IMR-90 (cell line): ENCODE results near the gene SMIM33. TPM values are rescaled to one million over a fixed set of nuclear protein-coding genes. Genes with fewer than 3 reads are reported as not detected.
A peak's percentile ranks its signal among the peaks of the same experiment; 100 is the strongest.

ENCODE experiments used
- ATAC-seq: fragments of 200-7000 bp; cut with Tn5 transposase; 2 replicates; pipeline ENCODE4 v1.9.1; 2020; ENCODE audit warnings: low read depth, mild to moderate bottlenecking, moderate library complexity
- BruUV-seq: library from RNA; stranded (reverse); fragments of 400-500 nt; replicated peaks from 2 replicates; lab custom pipeline; 2021; lab: Mats Ljungman, UMichigan
- CTCF ChIA-PET: fragments of 300-600 bp; formaldehyde crosslinking; extraction: SDS; loops from one replicate; lab custom pipeline; 2021; ENCODE audit warnings: antibody characterized with exemption; lab: Yijun Ruan, JAX
- POLR2A ChIA-PET: fragments of 300-600 bp; sonication (Branson Sonifier 250); formaldehyde crosslinking; loops from one replicate; lab custom pipeline; 2022; ENCODE audit warnings: antibody characterized with exemption; ENCODE audit not compliant: unreplicated experiment; lab: Charles Lee
- DNase-seq: peaks from one replicate; pipeline ENCODE4 v3.0.0; 2013
- H2AFZ ChIP-seq: replicated peaks from 2 replicates; pipeline ENCODE3; 2013; ENCODE audit warnings: low read length, mild to moderate bottlenecking; ENCODE audit not compliant: poor library complexity
- H2AK5ac ChIP-seq: 2 replicates; pipeline ENCODE4 v1.6.1; 2013; ENCODE audit warnings: low read depth, low read length, inconsistent platforms
- H2AK9ac ChIP-seq: replicated peaks from 2 replicates; pipeline ENCODE3; 2013; ENCODE audit warnings: mild to moderate bottlenecking, low read depth, low read length, moderate library complexity; ENCODE audit not compliant: poor library complexity
- H2BK120ac ChIP-seq: 2 replicates; pipeline ENCODE4 v1.6.1; 2013; ENCODE audit warnings: low read depth, low read length, inconsistent platforms
- H2BK15ac ChIP-seq: 3 replicates; pipeline ENCODE4 v1.6.1; 2013; ENCODE audit warnings: low read depth, low read length, inconsistent platforms
- H2BK20ac ChIP-seq: 2 replicates; pipeline ENCODE4 v1.6.1; 2013; ENCODE audit warnings: low read depth, mild to moderate bottlenecking, inconsistent platforms, low read length, moderate library complexity
- H2BK5ac ChIP-seq: 2 replicates; pipeline ENCODE4 v1.6.1; 2013; ENCODE audit warnings: mild to moderate bottlenecking, low read depth, low read length, inconsistent platforms; ENCODE audit not compliant: poor library complexity, severe bottlenecking
- H3K14ac ChIP-seq: replicated peaks from 2 replicates; pipeline ENCODE4 v1.6.1; 2013; ENCODE audit warnings: low read depth, low read length, inconsistent platforms
- H3K18ac ChIP-seq: 2 replicates; pipeline ENCODE4 v1.6.1; 2013; ENCODE audit warnings: low read depth, low read length, control low read depth
- H3K23ac ChIP-seq: 2 replicates; pipeline ENCODE4 v1.6.1; 2013; ENCODE audit warnings: low read depth, low read length, inconsistent platforms
- H3K27ac ChIP-seq: 2 replicates; pipeline ENCODE4 v1.5.1; 2013; ENCODE audit warnings: mild to moderate bottlenecking, control low read depth, low read length; ENCODE audit not compliant: insufficient read depth
- H3K27me3 ChIP-seq: 2 replicates; pipeline ENCODE4 v1.6.1; 2013; ENCODE audit warnings: low read length; ENCODE audit not compliant: control insufficient read depth, insufficient read depth
- H3K36me3 ChIP-seq: 2 replicates; pipeline ENCODE4 v1.6.1; 2013; ENCODE audit warnings: low read length, mixed read lengths; ENCODE audit not compliant: control insufficient read depth, insufficient read depth
- H3K4ac ChIP-seq: 2 replicates; pipeline ENCODE4 v1.6.1; 2013; ENCODE audit warnings: low read depth, low read length, inconsistent platforms
- H3K4me1 ChIP-seq: 2 replicates; pipeline ENCODE4 v1.6.1; 2013; ENCODE audit warnings: low read length, mixed read lengths; ENCODE audit not compliant: control insufficient read depth, insufficient read depth
- H3K4me2 ChIP-seq: 2 replicates; pipeline ENCODE4 v1.6.1; 2013; ENCODE audit warnings: low read depth, mild to moderate bottlenecking, control low read depth, low read length, moderate library complexity
- H3K4me3 ChIP-seq: 2 replicates; pipeline ENCODE4 v1.5.1; 2013; ENCODE audit warnings: low read depth, mild to moderate bottlenecking, control low read depth, low read length, moderate library complexity; ENCODE audit not compliant: insufficient read depth
- H3K56ac ChIP-seq: 2 replicates; pipeline ENCODE4 v1.6.1; 2013; ENCODE audit warnings: low read length, inconsistent platforms; ENCODE audit not compliant: insufficient read depth; ENCODE audit errors: extremely low read depth
- H3K79me1 ChIP-seq, 2 experiments: 2 replicates each; pipeline ENCODE4 v1.6.1; 2013; ENCODE audit warnings: low read length in 2 of 2, inconsistent platforms in 1 of 2, low read depth in 1 of 2
- H3K9ac ChIP-seq: 2 replicates; pipeline ENCODE4 v1.6.1; 2013; ENCODE audit warnings: low read depth, low read length, control low read depth
- H3K9me1 ChIP-seq: 2 replicates; pipeline ENCODE4 v1.6.1; 2013; ENCODE audit warnings: low read length, inconsistent platforms; ENCODE audit not compliant: insufficient read depth
- H3K9me3 ChIP-seq: 2 replicates; pipeline ENCODE4 v1.6.1; 2013; ENCODE audit warnings: low read length; ENCODE audit not compliant: control insufficient read depth, insufficient read depth
- H4K20me1 ChIP-seq: 2 replicates; pipeline ENCODE4 v1.6.1; 2013; ENCODE audit warnings: low read length, inconsistent platforms; ENCODE audit not compliant: insufficient read depth
- H4K5ac ChIP-seq: 2 replicates; pipeline ENCODE4 v1.6.1; 2013; ENCODE audit warnings: mild to moderate bottlenecking, low read depth, low read length, control low read depth
- H4K8ac ChIP-seq, 2 experiments: 2 replicates each; pipeline ENCODE4 v1.6.1; 2013; ENCODE audit warnings: low read depth in 2 of 2, low read length in 2 of 2, control low read depth in 1 of 2, inconsistent platforms in 1 of 2
- H4K91ac ChIP-seq: 2 replicates; pipeline ENCODE4 v1.6.1; 2013; ENCODE audit warnings: low read depth, low read length, inconsistent platforms; ENCODE audit not compliant: insufficient read depth
- BHLHE40 ChIP-seq: fragments of 150-350 bp; IDR thresholded peaks from 2 replicates; pipeline ENCODE4 v1.6.1; 2016; ENCODE audit warnings: mild to moderate bottlenecking, low read depth, low read length
- FOS ChIP-seq: fragments of 150-350 bp; IDR thresholded peaks from 2 replicates; pipeline ENCODE4 v1.6.1; 2016; ENCODE audit warnings: low read depth, low read length
- MAFK ChIP-seq: IDR thresholded peaks from 2 replicates; pipeline ENCODE4 v1.6.1; 2012; ENCODE audit warnings: low read depth, low read length, improper control_type of control experiment
- MAZ ChIP-seq: IDR thresholded peaks from 2 replicates; pipeline ENCODE4 v1.6.1; 2012; ENCODE audit warnings: low read depth, mild to moderate bottlenecking, low read length, improper control_type of control experiment, moderate library complexity, borderline replicate concordance
- NFE2L2 ChIP-seq: fragments of 150-350 bp; IDR thresholded peaks from 2 replicates; pipeline ENCODE4 v1.6.1; 2016; ENCODE audit warnings: low read depth, mild to moderate bottlenecking, low read length
- RAD21 ChIP-seq: IDR thresholded peaks from 2 replicates; pipeline ENCODE4 v1.6.1; 2012; ENCODE audit warnings: low read length, improper control_type of control experiment
- SMC3 ChIP-seq: fragments of 150-350 bp; IDR thresholded peaks from 2 replicates; pipeline ENCODE4 v1.6.1; 2016; ENCODE audit warnings: low read depth, mild to moderate bottlenecking, antibody characterized with exemption, low read length, moderate library complexity
- USF2 ChIP-seq: fragments of 150-350 bp; IDR thresholded peaks from 2 replicates; pipeline ENCODE4 v1.6.1; 2017; ENCODE audit warnings: mild to moderate bottlenecking, antibody characterized with exemption, low read length, low read depth
- WGBS, 2 experiments: methylation state at CpG; one replicate each; pipeline versions ENCODE4 v1.1.5 to v1.1.7; 2013; ENCODE audit warnings: missing lambda C conversion rate in 2 of 2; ENCODE audit not compliant: insufficient read length in 1 of 2; ENCODE audit errors: extremely low coverage in 2 of 2; 5-methylcytosine and 5-hydroxymethylcytosine counted together
- dilution Hi-C: fragments of 300-500 bp; cut with HindIII; formaldehyde crosslinking; loops from one replicate; pipeline ENCODE4 v1.14.3; 2018; ENCODE audit warnings: low sequenced_read_pairs; ENCODE audit not compliant: unreplicated experiment
- in situ Hi-C: fragments of 300-500 bp; cut with MboI; formaldehyde crosslinking; loops from 3 replicates; pipeline ENCODE4 v1.14.3; 2019; ENCODE audit warnings: low sequenced_read_pairs, inconsistent platforms, mixed read lengths
- intact Hi-C: fragments of 100-400 bp; cut with micrococcal nuclease; formaldehyde crosslinking; loops from 2 replicates; pipeline ENCODE4 v1.10.0; 2022
- polyA plus RNA-seq, 3 experiments: library from polyadenylated mRNA; depleted of rRNA; stranded (reverse); fragments of >200 nt; gene quantifications; 2 replicates each; pipeline ENCODE4 v1.2.3, GENCODE V29; 2012; ENCODE audit warnings: low replicate concordance in 1 of 3
- total RNA-seq: library from RNA; depleted of rRNA; stranded (reverse); fragments of >200 nt; gene quantifications from 2 replicates; pipeline ENCODE4 v1.2.3, GENCODE V29; 2012
- TF ChIP-seq, protein P1 (sequence below): fragments of 150-350 bp; IDR thresholded peaks from 2 replicates; pipeline ENCODE4 v1.6.1; 2016; ENCODE audit warnings: low read depth, mild to moderate bottlenecking, low read length, moderate library complexity, borderline replicate concordance

Gene SMIM33
- total and polyA plus RNA-seq, 2 of the 4 experiments (the other 2 are of a cell fraction) = not detected

DNA sequence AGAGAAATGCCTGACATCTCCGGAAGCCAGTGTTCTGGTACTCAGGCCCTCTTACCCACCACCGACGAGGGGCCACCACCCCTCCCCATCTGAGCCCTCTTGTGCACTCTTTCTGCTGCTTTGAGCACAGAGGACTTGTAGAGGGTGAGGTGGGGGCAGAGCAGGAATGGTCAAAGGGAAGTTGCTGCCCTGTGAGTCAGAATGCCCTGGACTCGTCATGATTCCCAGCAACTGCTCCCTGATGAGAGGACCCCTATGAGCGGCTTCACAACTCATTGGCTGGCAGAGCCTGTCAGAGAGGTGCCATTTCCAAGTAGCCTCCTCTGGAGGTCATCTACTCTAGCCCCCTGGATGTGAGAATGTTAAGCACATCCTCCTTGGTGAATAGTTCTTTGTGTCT lies 9.1 kb upstream of the SMIM33 start:
- intact Hi-C loops = no loop called here
- peak overlapping the region; percentile 82; the same call in 1 of the 2 replicates for H3K18ac ChIP-seq
- no peaks in the 10 kb centered on the region for H3K36me3 ChIP-seq
- H4K91ac ChIP-seq = peak overlapping the region; percentile 79
- peak overlapping the region; percentile 81 for H3K14ac ChIP-seq
- H2AFZ ChIP-seq = peak overlapping the region; percentile 76
- peaks cover 25% of the 10 kb centered on the region for H3K9me1 ChIP-seq
- H4K5ac ChIP-seq = peak overlapping the region; percentile 46; the same call in 1 of the 2 replicates
- WGBS, 2 experiments = no CpG with 5 or more reads among the region's 5 CpGs
- peak overlapping the region; percentile 78 for H2BK5ac ChIP-seq
- H3K56ac ChIP-seq = no peak overlapping the region
- in situ Hi-C loops = no loop called here
- no peaks in the 10 kb centered on the region for H4K20me1 ChIP-seq
- no peaks in the 10 kb centered on the region for H3K27me3 ChIP-seq
- CTCF ChIA-PET = no interaction called here
- H3K27ac ChIP-seq = peak overlapping the region; percentile 6; the same call in 1 of the 2 replicates
- peak overlapping the region; percentile 42 to 72 for H4K8ac ChIP-seq
- TF ChIP-seq, protein P1, sequence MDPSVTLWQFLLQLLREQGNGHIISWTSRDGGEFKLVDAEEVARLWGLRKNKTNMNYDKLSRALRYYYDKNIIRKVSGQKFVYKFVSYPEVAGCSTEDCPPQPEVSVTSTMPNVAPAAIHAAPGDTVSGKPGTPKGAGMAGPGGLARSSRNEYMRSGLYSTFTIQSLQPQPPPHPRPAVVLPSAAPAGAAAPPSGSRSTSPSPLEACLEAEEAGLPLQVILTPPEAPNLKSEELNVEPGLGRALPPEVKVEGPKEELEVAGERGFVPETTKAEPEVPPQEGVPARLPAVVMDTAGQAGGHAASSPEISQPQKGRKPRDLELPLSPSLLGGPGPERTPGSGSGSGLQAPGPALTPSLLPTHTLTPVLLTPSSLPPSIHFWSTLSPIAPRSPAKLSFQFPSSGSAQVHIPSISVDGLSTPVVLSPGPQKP = no peak
- TF ChIP-seq FOS (peak; percentile 26; the same call in 1 of the 2 replicates), USF2 (no peak), MAFK (no peak), BHLHE40 (no peak), MAZ (peak; percentile 69; the same call in 1 of the 2 replicates), NFE2L2 (no peak), RAD21 (no peak), SMC3 (no peak)
- H3K9ac ChIP-seq = no peak overlapping the region
- H2BK120ac ChIP-seq = peak overlapping the region; percentile 84
- peak overlapping the region; percentile 81 for H2AK9ac ChIP-seq
- BruUV-seq = no TSS peak
- ATAC-seq = peak; percentile 89
- peak overlapping the region; percentile 87 for H2BK20ac ChIP-seq
- H2BK15ac ChIP-seq = peak overlapping the region; percentile 79; the same call in 2 of the 3 replicates
- peak overlapping the region; percentile 85 for H3K4ac ChIP-seq
- dilution Hi-C loops = no loop called here
- POLR2A ChIA-PET = no interaction called here
- H3K79me1 ChIP-seq = no peaks in the 10 kb centered on the region; a peak in 1 of 4 replicates
- no peaks in the 10 kb centered on the region for H3K9me3 ChIP-seq
- peak overlapping the region; percentile 77; the same call in 1 of the 2 replicates for H3K23ac ChIP-seq
- peak; percentile 79 for DNase-seq
- H2AK5ac ChIP-seq = peak overlapping the region; percentile 82
- H3K4me2 ChIP-seq = peak overlapping the region; percentile 56; the same call in 1 of the 2 replicates
- no peak overlapping the region for H3K4me3 ChIP-seq
- peaks cover 23% of the 10 kb centered on the region for H3K4me1 ChIP-seq
